NT2/D1 (cell line): ENCODE measurements around the gene CCDC80.

Source experiments
- DNase-seq: peaks from one replicate; pipeline ENCODE4 v3.0.0-alpha.2; 2011; ENCODE audit warnings: low read depth, low spot score
- H3K27me3 ChIP-seq: 2 replicates; pipeline ENCODE4 v1.6.0; 2011; ENCODE audit warnings: mild to moderate bottlenecking; ENCODE audit not compliant: insufficient read length, insufficient read depth
- H3K36me3 ChIP-seq: 2 replicates; pipeline ENCODE4 v1.6.1; 2011; ENCODE audit warnings: mild to moderate bottlenecking, low read length, mixed read lengths; ENCODE audit not compliant: insufficient read depth, insufficient read length
- H3K4me1 ChIP-seq: 2 replicates; pipeline ENCODE4 v1.5.1; 2011; ENCODE audit not compliant: insufficient read depth, insufficient read length
- H3K4me3 ChIP-seq: 2 replicates; pipeline ENCODE4 v1.5.1; 2011; ENCODE audit warnings: low read depth; ENCODE audit not compliant: insufficient read length
- H3K9ac ChIP-seq: 2 replicates; pipeline ENCODE4 v1.6.0; 2011; ENCODE audit warnings: low read depth; ENCODE audit not compliant: insufficient read length
- H3K9me3 ChIP-seq: 2 replicates; pipeline ENCODE4 v1.5.1; 2011; ENCODE audit warnings: mild to moderate bottlenecking, low read length; ENCODE audit not compliant: insufficient read depth
- SUZ12 ChIP-seq: IDR thresholded peaks from 2 replicates; pipeline ENCODE4 v1.6.1; 2011; ENCODE audit not compliant: insufficient read length, insufficient read depth; ENCODE audit errors: extremely low read depth
- YY1 ChIP-seq: IDR thresholded peaks from 2 replicates; pipeline ENCODE4 v1.6.1; 2011; ENCODE audit not compliant: insufficient read length, insufficient read depth
- ZNF274 ChIP-seq: IDR thresholded peaks from 2 replicates; pipeline ENCODE4 v1.6.1; 2011; ENCODE audit warnings: mild to moderate bottlenecking, low read depth, low read length

CCDC80 gene

GRCh38 chr3:112640930-112641801, at the start of gene CCDC80:
CCDC80 (minus strand) TSS chr3:112641143; CDS start chr3:112639905, 1,238 bp downstream.
- no peak for DNase-seq
- Histone ChIP-seq H3K9me3 (no peaks in the 10 kb centered on the region), H3K4me3 (no peak within 1 kb of the TSS), H3K9ac (no peak within 1 kb of the TSS), H3K27me3 (no peaks in the 10 kb centered on the region), H3K36me3 (no peaks in the 10 kb centered on the region), H3K4me1 (peaks cover 4% of the 10 kb centered on the region)
- TF ChIP-seq YY1 = no peak
- TF ChIP-seq ZNF274 = no peak
- TF ChIP-seq SUZ12 = no peak

- H3K4me1 ChIP-seq = peaks cover 2% of the 10 kb centered on the region
- no peak for DNase-seq
- no peaks in the 10 kb centered on the region for H3K27me3 ChIP-seq
- no peak overlapping the region for H3K4me3 ChIP-seq
- H3K9me3 ChIP-seq = peaks cover 8% of the 10 kb centered on the region; the same call in 1 of the 2 replicates
- no peaks in the 10 kb centered on the region for H3K36me3 ChIP-seq
- H3K9ac ChIP-seq = no peak overlapping the region
- no peak for TF ChIP-seq SUZ12
- no peak for TF ChIP-seq YY1
- TF ChIP-seq ZNF274 = no peak
Observed at GRCh38 chr3:112689989-112690388, 49.0 kb upstream of the CCDC80 start.

GRCh38 chr3:112689385-112689784, 48.4 kb upstream of the CCDC80 start:
- no peak for DNase-seq
- Histone ChIP-seq H3K36me3 (no peaks in the 10 kb centered on the region), H3K9ac (no peak overlapping the region), H3K9me3 (peaks cover 7% of the 10 kb centered on the region; the same call in 1 of the 2 replicates), H3K4me3 (no peak overlapping the region), H3K4me1 (peaks cover 2% of the 10 kb centered on the region), H3K27me3 (no peaks in the 10 kb centered on the region)
- TF ChIP-seq SUZ12 (no peak), ZNF274 (no peak), YY1 (no peak)

GRCh38 chr3:112688819-112689218, 47.9 kb upstream of the CCDC80 start:
- H3K27me3 ChIP-seq = no peaks in the 10 kb centered on the region
- no peaks in the 10 kb centered on the region for H3K36me3 ChIP-seq
- peaks cover 2% of the 10 kb centered on the region for H3K4me1 ChIP-seq
- H3K9ac ChIP-seq = no peak overlapping the region
- H3K4me3 ChIP-seq = no peak overlapping the region
- no peak for TF ChIP-seq SUZ12
- no peak for TF ChIP-seq YY1
- TF ChIP-seq ZNF274 = no peak
- H3K9me3 ChIP-seq = peaks cover 1% of the 10 kb centered on the region; the same call in 1 of the 2 replicates
- DNase-seq = no peak

GRCh38 chr3:112688085-112688769, 47.3 kb upstream of the CCDC80 start:
- Histone ChIP-seq H3K4me3 (no peak overlapping the region), H3K27me3 (no peaks in the 10 kb centered on the region), H3K9ac (no peak overlapping the region), H3K36me3 (no peaks in the 10 kb centered on the region), H3K9me3 (no peaks in the 10 kb centered on the region), H3K4me1 (peaks cover 2% of the 10 kb centered on the region)
- no peak for DNase-seq
- no peak for TF ChIP-seq YY1
- no peak for TF ChIP-seq ZNF274
- TF ChIP-seq SUZ12 = no peak

- no peak for DNase-seq
- no peaks in the 10 kb centered on the region for H3K9me3 ChIP-seq
- peaks cover 2% of the 10 kb centered on the region for H3K4me1 ChIP-seq
- H3K9ac ChIP-seq = no peak overlapping the region
- no peak overlapping the region for H3K4me3 ChIP-seq
- no peak for TF ChIP-seq YY1
- TF ChIP-seq SUZ12 = no peak
- TF ChIP-seq ZNF274 = no peak
- H3K27me3 ChIP-seq = no peaks in the 10 kb centered on the region
- H3K36me3 ChIP-seq = no peaks in the 10 kb centered on the region
Observed at GRCh38 chr3:112687616-112688015, 46.7 kb upstream of the CCDC80 start.

GRCh38 chr3:112687211-112687610, 46.3 kb upstream of the CCDC80 start:
- no peak for TF ChIP-seq YY1
- TF ChIP-seq ZNF274 = no peak
- TF ChIP-seq SUZ12 = no peak
- Histone ChIP-seq H3K4me1 (peaks cover 2% of the 10 kb centered on the region), H3K9me3 (no peaks in the 10 kb centered on the region), H3K9ac (no peak overlapping the region), H3K4me3 (no peak overlapping the region), H3K36me3 (no peaks in the 10 kb centered on the region), H3K27me3 (no peaks in the 10 kb centered on the region)
- DNase-seq = no peak
